ENCODE results near the gene VAPB.
"Not testable (repeated sequence)": the region's sequence is repeated elsewhere in the genome, so short reads cannot be mapped to it uniquely, and the experiment has no call there.

The VAPB gene

GRCh38 chr20:58408603-58409246 is 19.7 kb downstream of the VAPB start:
- no peak for DNase-seq

- not testable (repeated sequence) for DNase-seq
These were observed 25.2 kb downstream of the VAPB start for GRCh38 chr20:58414216-58414615.

GRCh38 chr20:58414786-58415185 is 25.8 kb downstream of the VAPB start:
- DNase-seq = not testable (repeated sequence)

- DNase-seq = no peak
These were observed 27.0 kb downstream of the VAPB start for GRCh38 chr20:58416057-58416456.

- DNase-seq = no peak
These were observed 27.8 kb downstream of the VAPB start for GRCh38 chr20:58416835-58417234.

GRCh38 chr20:58417438-58417837 is 28.4 kb downstream of the VAPB start:
- DNase-seq = no peak

- no peak for DNase-seq
These were observed 30.1 kb downstream of the VAPB start for GRCh38 chr20:58418949-58419748.

GRCh38 chr20:58420798-58421496 is 31.9 kb downstream of the VAPB start:
- DNase-seq = no peak

- DNase-seq = no peak
These were observed 32.4 kb downstream of the VAPB start for GRCh38 chr20:58421497-58421850.

- DNase-seq = no peak
These were observed 35.4 kb downstream of the VAPB start for GRCh38 chr20:58424218-58424969.

GRCh38 chr20:58427571-58427970 is 38.5 kb downstream of the VAPB start:
- not testable (repeated sequence) for DNase-seq

- no peak for DNase-seq
These were observed 39.3 kb downstream of the VAPB start for GRCh38 chr20:58428364-58428763.

GRCh38 chr20:58429303-58429702 is 40.3 kb downstream of the VAPB start:
- DNase-seq = no peak

GRCh38 chr20:58431134-58431533 is 42.1 kb downstream of the VAPB start:
- no peak for DNase-seq

GRCh38 chr20:58432186-58432954 is 43.3 kb downstream of the VAPB start:
- no peak for DNase-seq

- DNase-seq = no peak
These were observed 44.1 kb downstream of the VAPB start for GRCh38 chr20:58433029-58433647.

GRCh38 chr20:58433759-58434158 is 44.7 kb downstream of the VAPB start:
- DNase-seq = no peak

GRCh38 chr20:58434326-58434725 is 45.3 kb downstream of the VAPB start:
- DNase-seq = no peak

- no peak for DNase-seq
These were observed 46.2 kb downstream of the VAPB start for GRCh38 chr20:58435237-58435636.

- no peak for DNase-seq
These were observed 48.0 kb downstream of the VAPB start for GRCh38 chr20:58436868-58437645.
